Left ventricle myocardium superior (tissue), 1 donor: ENCODE data around the gene TNNI3K. TPM values are rescaled to one million over a fixed set of nuclear protein-coding genes. Genes with fewer than 3 reads are reported as not detected.

ENCODE experiments used
- ATAC-seq: fragments of 200-7000 bp; cut with Tn5 transposase; one replicate; pipeline ENCODE4 v1.9.1; 2020; ENCODE audit warnings: mild to moderate bottlenecking, moderate library complexity
- DNase-seq: peaks from one replicate; pipeline ENCODE4 v3.0.0-alpha.2; 2020
- intact Hi-C: fragments of 100-400 bp; cut with micrococcal nuclease; formaldehyde crosslinking; loops from one replicate; pipeline ENCODE4 v1.11.0; 2022
- total RNA-seq: library from RNA; stranded (reverse); fragmentation: NEBNext Ultra II Directional; extraction: Animal tissue kit (Norgen Biotek cat#: 25700); gene quantifications from one replicate; pipeline ENCODE4 v1.2.1, GENCODE V29; 2021
- donor health status: DM: no; HTN: yes; CAD: no; lungs with severe emphysema.

The TNNI3K gene
- total RNA-seq, 1 donor from 2014 or later = 93.4 TPM

GRCh38 chr1:74517599-74518051, 282.4 kb downstream of the TNNI3K start:
- DNase-seq = no peak
- intact Hi-C loops = no loop called here
- no peak for ATAC-seq

GRCh38 chr1:74522148-74522547, 287.0 kb downstream of the TNNI3K start:
- intact Hi-C loops = no loop called here
- DNase-seq (no peak), ATAC-seq (no peak)

DNA sequence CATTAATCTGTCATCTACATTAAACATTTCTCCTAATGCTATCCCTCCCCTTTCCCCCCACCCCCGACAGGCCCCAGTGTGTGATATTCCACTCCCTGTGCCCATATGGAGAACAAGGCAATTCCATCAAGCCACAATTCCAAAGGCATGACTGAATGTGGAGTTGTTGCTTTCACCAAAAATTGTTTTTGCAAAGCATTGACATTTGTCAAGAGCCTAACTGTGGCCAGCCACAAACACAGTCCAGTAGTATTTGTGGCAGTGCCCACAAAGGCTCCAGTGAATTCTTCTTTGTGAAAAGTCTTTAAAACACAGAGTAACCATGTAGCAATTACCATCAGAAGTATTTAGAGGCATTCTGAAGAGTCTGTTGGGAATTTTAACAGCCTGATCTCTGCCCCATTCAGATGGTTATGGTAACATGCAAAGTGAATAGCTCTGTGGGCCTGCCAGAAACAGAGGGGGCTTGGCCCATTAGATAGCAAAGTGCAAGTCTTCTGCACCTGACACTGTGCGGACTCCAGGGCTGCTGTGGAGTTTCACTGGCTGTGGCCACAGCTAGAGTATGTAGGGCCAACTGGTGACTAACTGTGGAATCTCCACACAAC, 288.8 kb downstream of the TNNI3K start:
- intact Hi-C loops = no loop called here
- DNase-seq (no peak), ATAC-seq (no peak)

- no peak for ATAC-seq
- no peak for DNase-seq
- intact Hi-C loops = no loop called here
Measured at GRCh38 chr1:74526708-74527107, 291.5 kb downstream of the TNNI3K start.

DNA sequence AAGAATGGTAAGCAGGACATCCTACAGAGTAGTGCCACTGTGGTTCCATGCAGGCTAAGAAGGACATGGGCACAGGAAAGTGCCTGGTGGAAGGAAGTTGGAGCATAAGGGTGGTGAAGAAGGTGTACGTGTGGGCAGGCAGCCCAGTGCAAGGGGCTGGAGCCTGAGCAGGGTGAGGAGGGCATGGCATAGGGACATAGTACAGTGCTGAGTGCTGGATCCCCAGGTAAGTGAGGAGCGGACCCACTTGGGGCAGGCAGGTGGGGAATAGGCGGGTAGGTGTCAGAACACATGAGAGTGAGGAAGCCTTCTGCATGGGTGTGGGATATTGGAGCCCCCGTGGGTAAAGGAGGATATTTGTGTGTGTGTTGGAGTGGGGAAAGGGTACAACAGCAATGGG, 292.9 kb downstream of the TNNI3K start:
- ATAC-seq = no peak
- no peak for DNase-seq
- intact Hi-C loops = no loop called here

DNA sequence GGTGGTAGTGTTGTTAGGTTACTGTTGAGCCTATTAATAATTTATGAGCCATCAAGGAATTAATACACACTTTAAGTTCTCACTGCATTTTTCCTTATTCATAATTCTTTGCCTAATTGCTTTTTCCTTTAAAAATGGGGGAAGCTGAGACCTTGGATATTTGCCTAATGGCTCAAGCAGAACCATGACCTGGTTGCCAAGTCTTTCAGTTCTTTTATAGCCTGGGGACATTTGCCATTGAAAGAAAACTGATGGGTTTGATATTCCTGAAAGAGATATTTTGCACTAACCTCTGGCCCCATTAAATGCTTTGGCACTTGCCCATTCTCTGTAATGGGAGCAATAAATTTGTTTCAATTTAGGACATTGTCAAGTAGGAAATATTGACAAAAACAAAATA, 295.7 kb downstream of the TNNI3K start:
- DNase-seq (no peak), ATAC-seq (no peak)
- intact Hi-C loops = no loop called here

DNA sequence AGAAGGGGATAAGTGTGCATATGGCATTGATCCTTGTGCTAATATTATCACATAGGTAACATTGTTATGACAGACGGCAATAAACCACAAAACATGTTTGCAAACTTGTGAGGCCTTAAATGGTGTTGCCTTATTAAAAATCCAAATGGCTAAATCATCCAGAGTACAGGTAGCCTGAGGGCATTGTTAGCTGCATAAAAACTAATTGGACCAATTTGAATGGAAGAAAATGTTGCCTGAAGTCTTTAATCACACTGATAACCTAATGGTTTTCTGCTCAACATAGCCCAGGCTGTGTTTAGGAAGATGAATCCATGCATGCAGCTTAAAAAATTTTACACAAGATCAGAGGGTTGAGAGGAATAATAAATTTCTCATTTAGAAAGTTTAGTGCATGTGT, 296.6 kb downstream of the TNNI3K start:
- DNase-seq (no peak), ATAC-seq (no peak)
- intact Hi-C loops = no loop called here

- ATAC-seq (no peak), DNase-seq (no peak)
- intact Hi-C loops = no loop called here
Measured at GRCh38 chr1:74534241-74534640, 299.1 kb downstream of the TNNI3K start.

GRCh38 chr1:74545821-74546220, 310.6 kb downstream of the TNNI3K start:
- ATAC-seq (no peak), DNase-seq (no peak)
- intact Hi-C loops = no loop called here

GRCh38 chr1:74548961-74549750, 314.0 kb downstream of the TNNI3K start:
- DNase-seq (no peak), ATAC-seq (no peak)
- intact Hi-C loops = no loop called here

DNA sequence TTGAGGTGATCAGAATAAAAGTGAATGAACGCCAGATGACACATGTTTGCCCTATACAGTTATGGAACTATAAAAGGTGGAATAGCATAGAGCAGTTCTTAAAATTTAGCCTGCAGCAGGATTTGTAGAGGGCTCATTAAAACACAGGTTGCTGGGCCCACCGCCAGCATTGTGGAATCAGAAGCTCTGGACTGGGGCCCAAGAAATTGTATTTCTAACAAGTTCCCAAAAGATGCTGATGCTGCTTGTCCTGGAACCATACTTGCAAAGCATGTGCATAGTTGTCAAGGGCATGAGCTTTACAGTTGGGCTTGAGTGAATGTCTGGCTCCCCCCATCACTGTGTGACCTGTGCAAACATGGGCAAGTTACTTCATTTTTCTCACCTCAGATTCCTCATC, 314.7 kb downstream of the TNNI3K start:
- intact Hi-C loops = no loop called here
- ATAC-seq (no peak), DNase-seq (no peak)

- intact Hi-C loops = no loop called here
- ATAC-seq (no peak), DNase-seq (no peak)
Measured at GRCh38 chr1:74570797-74571492, 335.8 kb downstream of the TNNI3K start.

DNA sequence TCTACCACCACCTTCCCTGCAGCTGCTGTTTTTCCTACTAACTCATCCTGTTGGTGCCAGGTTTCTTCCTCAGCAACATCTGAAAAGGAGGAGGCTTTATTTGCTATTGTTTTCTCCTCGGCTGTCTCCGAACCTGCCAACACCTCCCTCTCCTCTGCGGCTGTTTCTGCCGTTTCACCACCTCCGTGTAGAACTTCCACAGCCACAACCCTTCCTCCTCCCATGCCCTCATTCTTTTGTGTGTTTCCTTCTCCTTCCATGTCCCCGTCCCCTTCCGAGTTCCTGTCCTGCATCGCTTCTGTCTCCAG, 336.3 kb downstream of the TNNI3K start:
- ATAC-seq = no peak
- intact Hi-C loops = no loop called here
- no peak for DNase-seq

GRCh38 chr1:74571891-74572290, 336.7 kb downstream of the TNNI3K start:
- DNase-seq (no peak), ATAC-seq (no peak)
- intact Hi-C loops = no loop called here

GRCh38 chr1:74578101-74578500, 342.9 kb downstream of the TNNI3K start:
- no peak for ATAC-seq
- no peak for DNase-seq
- intact Hi-C loops = no loop called here

DNA sequence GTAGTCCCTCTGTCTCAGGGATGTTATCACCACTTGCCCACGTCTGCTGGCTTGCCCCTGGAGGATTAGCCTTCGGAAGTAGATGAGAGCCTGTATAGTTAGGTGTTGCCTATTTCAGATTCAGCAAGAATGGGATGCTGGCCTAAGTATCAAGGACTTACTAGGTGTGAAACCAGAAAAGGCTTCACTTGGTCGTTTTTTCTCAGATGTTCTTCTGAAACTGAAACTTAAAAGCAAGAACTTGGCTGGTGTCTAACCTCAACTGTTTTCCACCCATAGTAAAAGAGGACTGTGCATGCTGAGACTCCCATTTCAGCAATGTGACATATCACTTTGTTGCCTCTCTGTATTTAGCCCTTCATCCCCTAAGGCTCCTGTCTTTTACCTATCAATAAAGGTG, 344.2 kb downstream of the TNNI3K start:
- DNase-seq (no peak), ATAC-seq (no peak)
- intact Hi-C loops = no loop called here

GRCh38 chr1:74583397-74583796, 348.2 kb downstream of the TNNI3K start:
- no peak for DNase-seq
- intact Hi-C loops = no loop called here
- ATAC-seq = no peak

- no peak for ATAC-seq
- DNase-seq = no peak
- intact Hi-C loops = no loop called here
Measured at GRCh38 chr1:74584185-74584584, 349.0 kb downstream of the TNNI3K start.

DNA sequence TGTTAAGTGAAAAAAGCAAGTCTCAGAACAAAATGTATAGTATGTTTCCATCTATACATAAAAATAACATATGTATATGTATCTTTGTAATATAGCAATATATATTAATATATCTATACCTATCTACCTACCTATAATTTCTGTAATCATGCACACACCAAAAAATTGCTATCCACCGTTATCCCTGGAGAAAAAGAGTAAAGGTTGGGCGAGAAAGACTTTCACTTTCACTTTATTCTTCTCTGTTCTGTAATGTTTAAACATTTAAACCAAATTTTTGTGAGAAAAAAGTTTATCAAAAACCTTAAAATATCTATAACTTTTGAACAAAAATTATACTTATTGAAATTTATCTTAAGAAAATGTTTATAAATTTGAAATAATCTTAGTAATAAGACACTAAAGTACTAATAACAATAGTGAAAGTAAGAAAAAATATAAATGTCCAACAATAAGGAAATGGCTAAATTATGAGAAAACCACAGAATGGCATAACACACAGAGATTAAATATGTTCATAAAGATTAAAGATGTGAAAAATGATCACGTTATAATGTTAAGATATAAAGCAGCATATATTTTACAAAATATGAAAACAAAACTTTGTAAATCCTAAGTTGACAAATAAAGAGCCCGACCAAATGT, 351.2 kb downstream of the TNNI3K start:
- ATAC-seq (no peak), DNase-seq (no peak)
- intact Hi-C loops = no loop called here

DNA sequence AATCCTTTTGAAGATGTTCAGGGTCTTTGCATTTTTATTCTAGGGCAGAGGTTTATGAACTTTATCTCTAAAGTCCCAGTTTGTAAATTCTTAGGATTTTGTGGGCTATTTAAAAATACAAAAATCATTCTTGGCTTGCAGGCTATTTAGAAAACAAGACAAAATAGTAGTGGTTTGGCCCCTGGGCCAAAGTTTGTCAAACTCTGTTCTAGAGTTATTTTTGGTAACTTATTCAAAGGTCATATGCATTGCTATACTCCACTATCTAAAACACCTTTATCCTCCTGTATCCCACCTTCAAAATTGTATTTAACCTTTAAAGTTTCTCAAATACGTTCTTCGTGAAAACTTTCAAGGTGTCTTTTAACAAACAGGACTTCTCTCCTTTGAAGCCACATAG, 352.7 kb downstream of the TNNI3K start:
- no peak for DNase-seq
- intact Hi-C loops = no loop called here
- no peak for ATAC-seq
